Cardiac fibroblast (primary cell): ENCODE measurements around the gene LDLRAD1.
"Not testable (repeated sequence)": the region's sequence is repeated elsewhere in the genome, so short reads cannot be mapped to it uniquely, and the experiment has no call there.

Experiments
- DNase-seq, 2 donors: peaks; one replicate each; pipeline versions ENCODE4 v3.0.0 to v3.0.0-alpha.2; 2010; ENCODE audit warnings: low read depth in 2 of 2
- H3K4me3 ChIP-seq, 2 donors: replicated peaks in 1 of 2; 1 replicate in 1 of 2; 2 replicates in 1 of 2; pipeline ENCODE4 v1.5.1; 2011; ENCODE audit warnings: low read depth in 2 of 2, low read length in 2 of 2, mild to moderate bottlenecking in 2 of 2, moderate library complexity in 1 of 2
- TF ChIP-seq, protein P1 (sequence below): IDR thresholded peaks from one replicate; pipeline ENCODE4 v1.5.1; 2011; ENCODE audit warnings: low read depth, mild to moderate bottlenecking, low read length, inconsistent platforms

LDLRAD1 gene

DNA sequence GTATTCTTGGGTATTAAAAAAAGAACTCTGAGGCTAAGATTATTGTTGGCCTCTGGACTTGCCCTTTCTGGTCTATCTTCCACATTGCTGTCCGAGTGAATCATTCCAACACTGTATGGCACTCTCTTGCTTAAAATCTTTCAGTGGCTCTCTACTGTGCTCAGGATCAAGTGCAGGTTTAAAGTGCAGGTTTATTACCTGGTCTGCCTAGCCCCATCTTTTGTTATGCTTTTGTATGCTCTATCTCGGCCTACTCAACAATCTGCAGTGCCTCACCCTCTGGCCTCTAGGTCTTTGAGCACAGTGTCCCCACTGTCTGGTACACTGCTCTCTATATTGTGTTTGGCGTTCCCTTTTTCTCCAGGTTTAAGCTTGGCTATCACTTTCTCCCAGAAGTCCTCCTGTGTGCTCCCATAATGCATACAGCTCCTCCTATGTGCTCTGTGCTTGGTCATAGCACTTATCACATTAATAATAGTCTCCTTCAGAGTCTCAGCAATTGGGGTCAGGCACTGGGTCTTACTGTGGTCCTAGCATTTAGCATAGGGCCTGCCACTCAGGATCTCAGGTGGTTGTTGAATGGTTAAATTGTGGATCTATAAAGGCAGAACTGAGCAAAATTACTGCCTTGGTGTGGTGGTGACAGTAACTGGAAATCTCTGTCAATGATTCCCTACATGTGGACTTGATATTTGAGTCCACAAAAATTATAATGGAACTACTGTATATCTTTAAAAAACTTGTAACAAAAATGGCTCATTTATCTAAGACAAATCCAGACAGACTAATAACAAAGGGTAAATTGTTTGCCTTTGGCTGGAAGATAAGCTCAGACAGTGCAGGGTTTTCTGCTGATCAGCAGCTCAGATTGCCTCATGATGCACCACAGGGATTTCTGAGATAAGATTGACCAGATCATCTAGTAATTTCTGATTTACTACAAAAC is 10.6 kb upstream of the LDLRAD1 start:
- DNase-seq, result no peak
- TF ChIP-seq, protein P1, sequence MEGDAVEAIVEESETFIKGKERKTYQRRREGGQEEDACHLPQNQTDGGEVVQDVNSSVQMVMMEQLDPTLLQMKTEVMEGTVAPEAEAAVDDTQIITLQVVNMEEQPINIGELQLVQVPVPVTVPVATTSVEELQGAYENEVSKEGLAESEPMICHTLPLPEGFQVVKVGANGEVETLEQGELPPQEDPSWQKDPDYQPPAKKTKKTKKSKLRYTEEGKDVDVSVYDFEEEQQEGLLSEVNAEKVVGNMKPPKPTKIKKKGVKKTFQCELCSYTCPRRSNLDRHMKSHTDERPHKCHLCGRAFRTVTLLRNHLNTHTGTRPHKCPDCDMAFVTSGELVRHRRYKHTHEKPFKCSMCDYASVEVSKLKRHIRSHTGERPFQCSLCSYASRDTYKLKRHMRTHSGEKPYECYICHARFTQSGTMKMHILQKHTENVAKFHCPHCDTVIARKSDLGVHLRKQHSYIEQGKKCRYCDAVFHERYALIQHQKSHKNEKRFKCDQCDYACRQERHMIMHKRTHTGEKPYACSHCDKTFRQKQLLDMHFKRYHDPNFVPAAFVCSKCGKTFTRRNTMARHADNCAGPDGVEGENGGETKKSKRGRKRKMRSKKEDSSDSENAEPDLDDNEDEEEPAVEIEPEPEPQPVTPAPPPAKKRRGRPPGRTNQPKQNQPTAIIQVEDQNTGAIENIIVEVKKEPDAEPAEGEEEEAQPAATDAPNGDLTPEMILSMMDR, result no peak
- H3K4me3 ChIP-seq, result no peak overlapping the region

DNA sequence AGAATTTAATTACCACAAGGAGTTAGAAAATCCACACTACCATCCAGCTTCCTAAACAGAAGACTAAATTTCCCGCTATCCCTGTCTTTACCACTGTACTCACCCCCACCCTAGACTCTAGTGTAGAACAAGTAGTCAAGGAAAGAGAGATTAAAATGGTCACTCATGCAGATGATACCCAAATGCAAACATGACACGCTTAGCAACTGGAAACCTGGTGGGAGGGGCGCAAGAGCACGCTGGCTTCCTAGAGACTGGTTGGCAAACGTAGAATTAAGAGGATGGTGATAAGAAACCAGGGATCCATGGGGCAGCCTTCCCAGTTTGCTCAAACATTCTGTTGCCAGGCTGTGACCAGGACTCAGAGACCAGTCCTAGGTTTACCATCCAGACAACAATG is 9.9 kb upstream of the LDLRAD1 start:
- no peak overlapping the region for H3K4me3 ChIP-seq
- DNase-seq, result no peak
- TF ChIP-seq, protein P1, result no peak

DNA sequence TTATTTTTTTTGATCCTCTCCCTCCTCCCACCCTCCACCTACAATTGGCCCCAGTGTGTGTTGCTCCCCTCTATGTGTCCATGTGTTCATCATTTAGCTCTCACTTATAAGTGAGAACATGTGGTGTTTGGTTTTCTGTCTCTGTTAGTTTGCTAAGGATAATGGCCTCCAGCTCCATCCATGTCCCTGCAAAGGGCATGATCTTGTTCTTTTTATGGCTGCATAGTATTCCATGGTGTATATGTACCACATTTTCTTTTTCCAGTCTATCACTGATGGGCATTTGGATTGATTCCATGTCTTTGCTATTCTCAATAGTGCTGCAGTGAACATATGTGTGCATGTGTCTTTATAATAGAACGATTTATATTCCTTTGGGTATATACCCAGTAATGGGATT is 6.8 kb upstream of the LDLRAD1 start:
- not testable (repeated sequence) for DNase-seq, H3K4me3 ChIP-seq

DNA sequence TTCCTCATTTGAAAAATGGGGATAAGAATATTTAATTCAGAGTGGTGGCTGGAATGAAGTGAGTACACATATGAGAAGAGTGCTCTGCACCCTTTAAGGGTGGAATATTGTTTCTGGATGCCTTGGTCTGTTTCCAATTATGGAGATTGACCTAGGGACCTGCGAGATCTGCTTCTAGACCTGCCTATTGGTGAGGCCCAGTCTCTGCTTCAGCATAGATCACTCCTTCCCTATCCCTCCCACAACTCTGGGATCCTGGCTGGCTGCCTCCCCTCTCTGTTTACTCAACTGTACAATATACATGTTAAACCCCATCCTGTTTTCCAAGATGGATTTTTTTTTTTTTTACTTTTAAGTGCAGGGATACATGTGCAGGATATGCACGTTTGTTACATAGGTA is 6.4 kb upstream of the LDLRAD1 start:
- TF ChIP-seq, protein P1, result no peak
- no peak for DNase-seq
- H3K4me3 ChIP-seq, result no peak overlapping the region

DNA sequence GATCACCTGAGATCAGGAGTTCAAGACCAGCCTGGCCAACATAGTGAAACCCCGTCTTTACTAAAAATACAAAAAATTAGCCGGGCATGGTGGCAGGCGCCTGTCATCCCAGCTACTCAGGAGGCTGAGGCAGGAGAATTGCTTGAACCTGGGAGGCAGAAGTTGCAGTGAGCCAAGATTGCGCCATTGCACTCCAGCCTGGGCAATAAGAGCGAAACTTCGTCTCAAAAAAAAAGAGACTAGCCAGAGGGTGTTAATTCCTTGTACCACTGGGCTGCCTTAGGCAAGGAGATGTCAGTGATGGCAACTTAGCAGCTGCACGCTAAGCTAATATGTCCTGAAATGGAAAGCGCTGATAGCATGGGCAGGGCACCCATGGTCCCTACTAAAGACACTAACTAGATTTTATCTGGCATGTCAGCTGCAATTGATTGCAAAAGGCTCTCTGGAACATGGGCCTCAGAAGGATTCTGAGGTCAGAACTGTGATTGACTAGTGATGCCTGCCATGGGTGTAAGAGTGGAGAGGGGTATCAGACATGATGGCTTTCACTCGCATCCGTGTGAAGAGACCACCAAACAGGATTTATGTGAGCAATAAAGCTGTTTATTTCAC is 1.7 kb upstream of the LDLRAD1 start:
- not testable (repeated sequence) for H3K4me3 ChIP-seq, DNase-seq

DNA sequence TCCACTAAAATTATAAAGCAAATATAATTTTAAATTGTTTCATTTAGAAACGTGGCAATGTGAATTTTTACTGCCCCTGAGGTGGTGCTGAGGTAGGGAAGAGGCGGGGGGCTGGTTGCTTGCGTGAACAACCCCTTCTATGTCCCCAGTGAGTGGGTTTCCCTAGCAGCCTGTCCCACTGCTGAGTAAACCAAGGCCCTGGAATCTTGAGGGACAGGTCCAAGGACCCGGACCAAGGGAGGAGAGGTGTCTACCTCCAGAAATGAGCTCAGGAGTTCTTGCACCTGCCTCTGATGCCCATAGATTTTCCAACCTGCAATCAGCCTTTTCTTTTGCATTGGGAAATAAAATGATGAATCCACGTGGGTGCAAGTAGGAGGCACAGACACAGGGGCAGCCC is 649 bp upstream of the LDLRAD1 start:
- DNase-seq, result no peak
- H3K4me3 ChIP-seq, result no peak overlapping the region
- TF ChIP-seq, protein P1, result no peak

DNA sequence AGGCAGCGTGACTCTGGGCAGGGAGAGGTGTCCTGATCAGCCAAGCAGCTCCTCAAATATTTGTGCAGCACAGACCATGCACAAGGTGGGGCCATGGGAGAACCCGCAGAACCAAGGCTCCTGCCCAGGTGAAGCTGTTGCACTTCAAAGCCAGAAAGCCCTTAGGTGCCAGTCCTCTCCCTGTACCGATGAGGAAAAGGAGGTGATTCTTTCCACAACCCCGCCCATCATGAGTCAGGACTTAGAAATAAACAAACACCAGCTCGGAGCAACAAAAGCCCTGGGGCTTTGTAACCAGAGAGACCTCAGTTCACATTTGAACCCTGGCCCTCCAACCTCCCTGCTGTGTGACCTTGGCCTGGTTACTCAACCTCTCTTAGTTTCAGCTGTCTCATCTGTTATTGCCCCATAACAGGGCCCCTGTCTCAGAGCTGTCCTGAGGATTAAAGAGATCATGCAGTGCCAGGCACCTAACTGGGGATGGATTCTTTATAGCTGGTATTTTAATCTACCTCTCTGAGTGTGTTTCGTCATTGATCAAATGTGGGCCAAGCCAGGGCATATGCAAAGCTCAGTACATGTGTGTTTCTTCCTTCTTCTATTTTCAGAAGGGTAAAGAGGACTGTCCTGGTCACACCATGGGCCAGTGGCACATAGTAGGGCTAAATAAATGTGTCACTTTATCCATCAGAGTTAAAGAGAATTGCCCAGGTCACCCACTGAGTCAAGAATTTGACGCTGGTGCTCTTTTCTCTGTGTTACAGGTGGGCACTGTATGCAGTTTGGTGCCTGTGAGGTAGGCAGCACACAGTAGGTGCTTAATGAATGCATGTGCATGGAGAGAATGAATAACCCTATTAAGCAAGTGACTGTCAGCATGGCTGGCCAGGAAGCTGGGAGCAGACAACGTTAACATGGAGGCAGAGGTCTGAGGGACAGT is 1.4 kb downstream of the LDLRAD1 start:
- H3K4me3 ChIP-seq, result no peak overlapping the region
- TF ChIP-seq, protein P1, result no peak
- DNase-seq, result peak; percentile 14 to 56
